SKM-1 (cell line): ENCODE data around the gene RUVBL2.
A peak's percentile ranks its signal among the peaks of the same experiment; 100 is the strongest.

ENCODE experiments used
- DNase-seq: peaks from one replicate; lab custom pipeline; 2025; ENCODE audit not compliant: unreplicated experiment; lab: John Stamatoyannopoulos, UW

RUVBL2 gene

GRCh38 chr19:48963371-48964204, 30.1 kb upstream of the RUVBL2 start:
- no peak for DNase-seq

DNA sequence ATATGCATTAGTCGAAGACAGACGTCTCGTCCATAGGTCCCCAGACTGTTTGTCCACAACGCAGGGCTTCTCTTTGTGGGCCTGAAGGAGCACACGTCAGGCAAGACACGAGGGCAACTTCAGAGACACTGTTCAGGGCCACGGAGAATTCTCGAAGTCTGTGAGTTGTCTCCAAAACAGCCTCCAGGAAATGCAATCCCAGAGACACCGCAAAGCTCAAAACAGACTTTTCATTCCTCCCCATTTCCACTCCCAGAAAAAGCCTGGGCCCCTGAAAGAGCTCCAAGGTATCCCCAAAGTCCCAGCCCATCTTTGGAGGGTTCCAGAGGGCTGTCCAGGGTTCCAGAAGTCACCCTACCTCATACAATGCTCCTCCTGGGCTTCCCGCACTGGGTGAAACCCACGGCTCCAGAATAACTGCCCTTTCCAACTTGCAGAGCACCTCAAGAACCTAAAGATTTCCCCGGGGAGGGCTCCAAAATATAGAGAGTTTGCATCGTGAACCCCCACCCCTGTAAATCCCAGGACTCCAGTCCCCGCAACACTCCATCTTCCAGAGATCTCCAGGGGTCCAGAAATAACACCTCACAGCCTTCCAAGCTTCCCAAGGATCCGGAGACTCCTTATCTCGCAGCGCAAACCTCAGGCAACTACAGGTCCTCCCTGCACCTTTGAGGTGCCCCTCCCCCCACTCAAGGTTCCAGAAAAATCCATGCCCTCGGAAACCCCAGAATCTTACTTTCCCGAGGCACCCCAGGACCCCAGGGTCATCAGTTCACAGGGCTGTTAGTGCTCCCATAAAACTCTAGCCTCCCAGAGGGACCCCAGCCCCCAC, 29.3 kb upstream of the RUVBL2 start:
- DNase-seq, result no peak

GRCh38 chr19:48965040-48965805, 28.5 kb upstream of the RUVBL2 start, which contains the start of gene FTL:
FTL (plus strand) TSS chr19:48965309; CDS start chr19:48965508, 199 bp downstream.
- DNase-seq, result peak; percentile 66

DNA sequence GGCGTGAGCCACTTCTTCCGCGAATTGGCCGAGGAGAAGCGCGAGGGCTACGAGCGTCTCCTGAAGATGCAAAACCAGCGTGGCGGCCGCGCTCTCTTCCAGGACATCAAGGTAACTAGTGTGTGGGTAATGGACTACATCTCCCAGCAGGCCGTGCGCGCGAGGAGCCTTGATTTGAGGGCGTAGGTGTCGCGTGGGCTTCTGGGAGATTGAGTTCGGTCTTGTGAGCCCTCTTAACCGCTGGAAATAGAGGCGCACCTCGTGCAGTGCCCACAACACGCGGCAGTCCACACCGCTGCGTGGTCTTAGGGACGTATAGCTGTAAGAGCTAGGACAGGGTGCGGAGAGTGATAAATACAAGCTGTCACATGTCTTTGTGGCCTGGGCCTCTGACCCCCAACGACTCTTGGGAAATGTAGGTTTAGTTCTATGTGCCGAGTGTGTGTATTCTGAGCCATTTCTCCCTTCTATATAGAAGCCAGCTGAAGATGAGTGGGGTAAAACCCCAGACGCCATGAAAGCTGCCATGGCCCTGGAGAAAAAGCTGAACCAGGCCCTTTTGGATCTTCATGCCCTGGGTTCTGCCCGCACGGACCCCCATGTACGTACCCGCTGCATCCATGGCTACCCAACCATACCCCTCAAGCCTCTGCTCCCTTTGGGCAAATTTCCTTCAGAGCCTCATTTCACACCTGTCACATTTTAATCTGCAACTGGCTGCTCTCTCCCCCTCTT, 27.7 kb upstream of the RUVBL2 start:
- DNase-seq, result no peak

DNA sequence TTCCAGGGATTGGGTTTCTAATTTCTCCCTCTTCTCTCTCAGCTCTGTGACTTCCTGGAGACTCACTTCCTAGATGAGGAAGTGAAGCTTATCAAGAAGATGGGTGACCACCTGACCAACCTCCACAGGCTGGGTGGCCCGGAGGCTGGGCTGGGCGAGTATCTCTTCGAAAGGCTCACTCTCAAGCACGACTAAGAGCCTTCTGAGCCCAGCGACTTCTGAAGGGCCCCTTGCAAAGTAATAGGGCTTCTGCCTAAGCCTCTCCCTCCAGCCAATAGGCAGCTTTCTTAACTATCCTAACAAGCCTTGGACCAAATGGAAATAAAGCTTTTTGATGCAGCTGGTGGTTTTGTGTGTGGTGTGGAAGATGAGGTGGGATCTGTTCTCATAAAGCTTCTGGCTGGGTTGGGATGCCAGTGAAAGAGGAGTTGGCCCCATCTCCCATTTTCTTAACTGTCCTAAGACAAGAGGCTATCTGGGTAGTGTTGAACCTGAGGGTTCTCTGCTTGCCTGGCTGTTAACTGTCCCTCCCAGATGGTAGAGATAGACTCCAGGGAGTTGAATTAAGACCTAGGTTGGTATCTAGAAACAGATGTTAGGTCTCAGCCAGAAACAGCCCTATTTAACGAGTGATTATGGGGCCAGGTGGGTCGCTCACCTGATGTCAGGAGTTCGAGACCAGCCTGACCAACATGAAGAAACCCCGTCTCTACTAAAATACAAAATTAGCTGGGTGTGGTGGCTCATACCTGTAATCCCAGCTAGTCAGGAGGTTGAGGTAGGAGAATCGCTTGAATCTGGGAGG, 26.9 kb upstream of the RUVBL2 start:
- no peak for DNase-seq

GRCh38 chr19:48967346-48968178, 26.1 kb upstream of the RUVBL2 start:
- DNase-seq, result no peak

GRCh38 chr19:48968179-48968661, 25.5 kb upstream of the RUVBL2 start:
- no peak for DNase-seq

GRCh38 chr19:48968813-48969218, 24.9 kb upstream of the RUVBL2 start:
- no peak for DNase-seq

DNA sequence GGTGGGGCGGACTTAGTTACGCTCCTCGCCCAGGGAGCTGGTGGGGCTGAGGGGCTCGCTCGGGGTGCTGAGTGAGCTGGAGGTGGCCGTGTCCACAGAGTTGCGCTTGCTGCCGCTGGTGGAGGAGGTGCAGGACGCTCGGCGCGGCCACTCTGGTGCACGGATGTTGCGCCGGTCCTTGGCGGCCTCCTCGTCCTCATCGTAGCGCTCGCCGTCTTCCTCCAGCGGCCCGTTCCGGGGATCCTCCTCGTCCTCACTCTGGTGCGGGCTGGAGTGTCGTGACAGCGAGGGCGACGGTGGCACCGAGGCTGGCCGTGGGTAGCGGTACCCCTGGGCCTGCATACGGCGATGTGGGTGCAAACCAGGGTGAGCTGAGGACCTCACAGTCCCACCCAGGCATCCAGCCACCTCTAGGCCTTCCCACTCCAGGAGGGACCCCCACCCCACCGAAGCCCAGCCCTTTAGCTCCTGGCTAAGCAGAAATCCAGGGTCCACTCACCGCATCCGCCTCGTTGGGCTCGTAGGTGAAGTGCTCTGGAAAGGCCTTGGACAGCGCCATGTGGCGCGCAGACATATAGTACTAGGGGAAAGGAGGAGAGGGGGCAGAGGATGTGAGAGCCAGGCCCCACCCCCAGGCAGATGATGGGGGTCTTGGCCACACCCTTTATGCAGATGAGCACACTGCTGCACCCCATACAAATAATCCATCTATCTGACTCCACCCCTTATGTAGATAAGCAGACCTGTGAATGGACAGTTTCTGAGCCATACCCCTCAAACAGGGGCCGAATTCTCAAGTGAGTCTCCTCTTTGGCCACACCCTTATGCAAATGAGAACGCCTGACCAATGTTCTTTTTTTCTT, 24.2 kb upstream of the RUVBL2 start:
- no peak for DNase-seq

DNA sequence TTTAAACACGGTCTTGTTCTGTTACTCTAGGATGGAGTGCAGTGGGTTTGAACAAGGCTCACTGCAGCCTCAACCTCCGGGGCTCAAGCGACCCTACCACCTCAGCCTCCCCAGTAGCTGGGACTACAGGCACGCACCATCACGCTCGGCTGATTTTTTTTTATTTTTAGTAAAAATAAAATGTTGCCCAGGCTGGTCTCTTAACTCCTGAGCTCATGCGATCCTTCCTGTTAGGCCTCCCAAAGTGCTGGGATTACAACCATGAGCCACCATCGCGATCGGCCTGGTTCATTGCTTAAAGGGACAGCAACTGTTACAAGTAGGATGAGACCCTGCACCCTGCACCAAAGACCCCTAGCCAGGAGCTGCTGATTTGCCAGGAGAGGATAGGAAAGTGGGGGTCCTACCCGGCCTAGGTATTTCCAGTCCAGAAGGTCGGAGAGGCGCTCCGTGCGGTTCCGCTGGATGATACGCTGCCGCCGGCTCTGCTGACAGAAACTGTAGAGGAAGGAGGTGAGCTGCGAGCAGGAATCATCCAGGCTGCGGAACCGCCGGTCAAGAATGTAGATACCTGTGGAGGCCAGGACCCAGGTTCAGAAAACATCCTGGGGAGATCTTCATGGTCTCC, 23.4 kb upstream of the RUVBL2 start:
- no peak for DNase-seq

DNA sequence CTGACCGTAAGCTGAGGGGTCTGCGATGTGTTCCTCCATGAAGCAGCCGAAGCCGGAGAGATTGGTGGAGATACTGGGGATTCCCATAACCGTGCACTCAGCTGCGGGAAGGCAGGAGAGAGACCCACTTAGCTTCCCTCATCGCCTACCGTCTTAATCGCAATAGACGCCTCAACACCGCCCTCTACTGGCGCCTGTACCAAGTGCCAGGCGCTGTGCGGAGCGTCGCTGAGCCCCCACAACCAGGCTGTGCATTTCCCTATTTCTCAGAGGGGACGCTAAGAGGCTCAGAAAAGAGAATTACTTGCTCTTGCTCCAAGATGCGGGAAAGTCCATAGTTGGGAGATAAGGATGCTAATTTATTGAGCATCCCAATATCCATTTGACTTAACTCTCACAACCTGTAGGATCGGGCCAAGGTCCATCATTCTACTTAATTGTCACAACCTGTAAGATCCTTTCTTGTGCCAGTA, 22.7 kb upstream of the RUVBL2 start:
- DNase-seq, result no peak

- no peak for DNase-seq
Observed at GRCh38 chr19:48975947-48976847, 17.5 kb upstream of the RUVBL2 start.

DNA sequence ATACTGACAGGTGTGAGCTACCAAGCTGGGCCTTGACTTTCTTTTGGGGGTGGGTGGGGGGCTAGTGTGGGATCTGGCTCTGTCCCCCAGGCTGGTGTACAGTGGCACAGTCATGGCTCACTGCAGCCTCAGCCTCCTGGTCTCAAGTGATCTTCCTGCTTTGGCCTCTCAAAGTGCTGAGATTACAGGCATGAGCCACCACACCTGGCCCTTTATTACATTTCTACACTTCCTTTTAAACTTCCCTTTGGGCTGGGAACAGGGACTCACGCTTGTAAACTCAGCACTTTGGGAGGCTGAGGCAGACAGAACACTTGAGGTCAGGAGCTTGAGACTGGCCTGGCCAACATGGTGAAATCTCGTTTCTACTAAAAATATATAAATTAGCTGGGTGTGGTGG, 16.6 kb upstream of the RUVBL2 start:
- no peak for DNase-seq

DNA sequence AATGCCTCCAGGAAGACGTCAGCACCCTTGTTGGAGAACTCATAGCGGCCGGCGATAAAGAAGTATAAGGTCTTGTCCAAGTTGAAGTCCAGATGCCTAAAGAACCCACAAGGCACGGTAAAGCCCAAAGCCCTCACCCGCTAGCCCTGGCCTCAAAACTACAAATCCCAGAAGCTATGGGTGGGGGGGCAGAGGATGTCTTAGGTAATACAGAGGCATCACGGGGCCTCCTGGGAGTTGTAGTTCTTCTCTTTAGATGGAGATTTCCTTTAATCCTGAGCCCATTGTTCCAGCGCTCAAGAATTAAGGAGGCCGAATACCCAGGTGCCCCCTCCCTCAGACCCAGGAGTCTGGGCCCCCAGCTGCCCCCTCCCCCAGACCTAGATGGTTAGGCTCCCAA, 11.4 kb upstream of the RUVBL2 start:
- no peak for DNase-seq

GRCh38 chr19:48985711-48986110, 8.0 kb upstream of the RUVBL2 start:
- DNase-seq, result no peak

DNA sequence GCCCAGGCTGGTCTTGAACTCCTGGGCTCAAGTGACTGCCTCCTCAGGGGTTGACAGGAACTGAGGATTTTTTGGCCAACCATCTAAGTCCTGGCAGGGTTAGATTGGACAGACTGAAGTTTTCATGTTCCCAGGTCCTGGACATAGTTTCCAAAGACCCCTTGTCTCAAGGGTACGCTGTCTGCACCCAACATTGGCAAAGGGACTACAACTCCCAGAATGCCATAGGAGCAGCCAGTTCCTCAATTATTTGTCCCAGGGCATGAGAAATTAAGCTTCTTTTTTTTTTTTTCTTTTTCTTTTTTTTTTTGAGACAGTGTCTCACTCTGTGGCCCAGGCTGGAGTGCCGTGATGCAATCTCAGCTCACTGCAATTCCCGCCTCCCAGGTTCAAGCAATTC, 7.5 kb upstream of the RUVBL2 start:
- DNase-seq, result no peak
